ENCODE data around the gene PTGDS. TPM values are rescaled to one million over a fixed set of nuclear protein-coding genes. Genes with fewer than 3 reads are reported as not detected.

Gene PTGDS
- total and polyA plus RNA-seq, 10 of the 15 experiments (the other 5 are each of a cell fraction or from before 2014, with no cell fraction given): not detected

DNA sequence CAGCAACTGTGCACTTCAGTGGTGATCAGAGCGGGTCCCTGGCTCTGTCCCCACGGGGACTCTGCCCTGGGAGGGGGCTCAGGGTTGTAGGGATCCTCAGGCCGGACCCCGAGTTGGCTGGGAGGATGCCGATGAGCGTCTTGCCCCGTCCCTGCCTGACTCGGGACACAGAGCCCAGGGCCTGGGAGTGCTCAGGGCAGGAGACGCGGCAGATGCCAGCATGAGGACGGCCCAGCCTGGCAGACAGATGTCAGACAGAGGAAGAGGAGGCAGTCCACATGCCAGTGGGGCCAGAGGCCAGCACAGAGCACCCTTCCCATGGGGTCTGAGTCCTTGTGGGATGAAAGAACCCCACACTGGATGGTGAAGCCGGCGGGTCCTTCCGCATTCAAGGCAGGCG lies 14.0 kb upstream of the PTGDS start:
- TF ChIP-seq POLR2AphosphoS5 (IDR thresholded peaks at IDR 0.05; ENCODE audit: low read length): no peak
- no peak for TF ChIP-seq LARP7 (IDR thresholded peaks at IDR 0.05)
- in situ Hi-C loops (cut with MboI): no loop called here

DNA sequence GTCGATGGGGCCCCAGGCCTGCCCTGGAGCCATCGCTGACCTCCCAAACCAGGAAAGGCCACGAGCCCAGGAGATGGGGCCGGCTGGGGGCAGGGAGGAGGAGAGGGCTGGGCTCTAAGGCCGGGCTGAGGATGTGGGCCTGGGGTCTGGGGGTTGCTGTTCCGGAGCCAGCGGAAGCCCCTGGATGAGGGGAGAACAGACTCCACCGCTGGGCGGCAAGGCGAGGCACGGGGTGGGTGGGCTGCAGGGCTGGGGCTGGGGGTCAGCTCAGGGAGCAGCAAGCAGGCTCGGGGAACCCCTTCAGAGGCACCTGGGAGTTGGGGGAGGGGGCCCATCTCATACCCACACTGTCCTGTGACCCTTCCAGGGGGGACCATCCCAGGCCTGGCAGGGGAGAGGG lies 13.6 kb upstream of the PTGDS start:
- RAD21 ChIA-PET (ENCODE audit: unreplicated experiment): interaction anchor here (0.6 kb wide), 1 partner anchor 78 kb away, joined by 3 read pairs; no protein-coding TSS in a partner anchor
- Histone ChIP-seq H3K27ac (ENCODE audit: control insufficient read depth, insufficient read depth) (no peak overlapping the region), H3K4me2 (ENCODE audit: control insufficient read depth, insufficient read depth) (no peak overlapping the region), H2AFZ (ENCODE audit: control insufficient read depth, low read depth, low read length) (no peak overlapping the region), H3K9ac (ENCODE audit: control insufficient read depth, insufficient read depth, low read length) (no peak overlapping the region), H3K79me2 (ENCODE audit: control insufficient read depth, insufficient read depth, low read length) (no peaks in the 10 kb centered on the region), H3K9me3 (replicated peaks; ENCODE audit: control insufficient read depth, insufficient read depth, low read length) (no peaks in the 10 kb centered on the region), H3K27me3 (replicated peaks in 1 of 2; ENCODE audit: control insufficient read depth in 2 of 2, insufficient read depth in 2 of 2, low read length in 1 of 2) (no peaks in the 10 kb centered on the region), H3K36me3 (ENCODE audit: control insufficient read depth in 2 of 2, insufficient read depth in 2 of 2, low read length in 1 of 2) (no peaks in the 10 kb centered on the region), H3K4me1 (ENCODE audit: control insufficient read depth, insufficient read depth, low read length) (peaks cover 7% of the 10 kb centered on the region), H3K4me3 (no peak overlapping the region), H4K20me1 (ENCODE audit: control insufficient read depth, insufficient read depth) (no peaks in the 10 kb centered on the region; the same call in 1 of the 2 replicates)
- FAIRE-seq (no peak), DNase-seq (ENCODE audit: low read depth, low spot score) (no peak), ATAC-seq (no peak)
- intact Hi-C loops (cut with micrococcal nuclease; ENCODE audit: unreplicated experiment): no loop called here
- BruUV-seq (replicated peaks): no TSS peak
- CTCF ChIA-PET: no interaction called here
- 63% methylated on average over 6 of the region's 12 CpGs for WGBS (ENCODE audit: insufficient coverage, insufficient replicate concordance, low lambda C conversion rate, missing lambda C conversion rate)
- POLR2A ChIA-PET: no interaction called here
- in situ Hi-C loops (cut with MboI): no loop called here
- SMC1A ChIA-PET (ENCODE audit: uncharacterized antibody, unreplicated experiment): no interaction called here
- TF ChIP-seq ATF2 (IDR thresholded peaks at IDR 0.05; ENCODE audit: low read length): no peak
- no peak for TF ChIP-seq ATF3 (IDR thresholded peaks at IDR 0.05; ENCODE audit: borderline replicate concordance, extremely low read depth, low read depth, low read length)
- TF ChIP-seq, protein P1, sequence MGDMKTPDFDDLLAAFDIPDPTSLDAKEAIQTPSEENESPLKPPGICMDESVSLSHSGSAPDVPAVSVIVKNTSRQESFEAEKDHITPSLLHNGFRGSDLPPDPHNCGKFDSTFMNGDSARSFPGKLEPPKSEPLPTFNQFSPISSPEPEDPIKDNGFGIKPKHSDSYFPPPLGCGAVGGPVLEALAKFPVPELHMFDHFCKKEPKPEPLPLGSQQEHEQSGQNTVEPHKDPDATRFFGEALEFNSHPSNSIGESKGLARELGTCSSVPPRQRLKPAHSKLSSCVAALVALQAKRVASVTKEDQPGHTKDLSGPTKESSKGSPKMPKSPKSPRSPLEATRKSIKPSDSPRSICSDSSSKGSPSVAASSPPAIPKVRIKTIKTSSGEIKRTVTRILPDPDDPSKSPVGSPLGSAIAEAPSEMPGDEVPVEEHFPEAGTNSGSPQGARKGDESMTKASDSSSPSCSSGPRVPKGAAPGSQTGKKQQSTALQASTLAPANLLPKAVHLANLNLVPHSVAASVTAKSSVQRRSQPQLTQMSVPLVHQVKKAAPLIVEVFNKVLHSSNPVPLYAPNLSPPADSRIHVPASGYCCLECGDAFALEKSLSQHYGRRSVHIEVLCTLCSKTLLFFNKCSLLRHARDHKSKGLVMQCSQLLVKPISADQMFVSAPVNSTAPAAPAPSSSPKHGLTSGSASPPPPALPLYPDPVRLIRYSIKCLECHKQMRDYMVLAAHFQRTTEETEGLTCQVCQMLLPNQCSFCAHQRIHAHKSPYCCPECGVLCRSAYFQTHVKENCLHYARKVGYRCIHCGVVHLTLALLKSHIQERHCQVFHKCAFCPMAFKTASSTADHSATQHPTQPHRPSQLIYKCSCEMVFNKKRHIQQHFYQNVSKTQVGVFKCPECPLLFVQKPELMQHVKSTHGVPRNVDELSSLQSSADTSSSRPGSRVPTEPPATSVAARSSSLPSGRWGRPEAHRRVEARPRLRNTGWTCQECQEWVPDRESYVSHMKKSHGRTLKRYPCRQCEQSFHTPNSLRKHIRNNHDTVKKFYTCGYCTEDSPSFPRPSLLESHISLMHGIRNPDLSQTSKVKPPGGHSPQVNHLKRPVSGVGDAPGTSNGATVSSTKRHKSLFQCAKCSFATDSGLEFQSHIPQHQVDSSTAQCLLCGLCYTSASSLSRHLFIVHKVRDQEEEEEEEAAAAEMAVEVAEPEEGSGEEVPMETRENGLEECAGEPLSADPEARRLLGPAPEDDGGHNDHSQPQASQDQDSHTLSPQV (IDR thresholded peaks at IDR 0.05): no peak
- TF ChIP-seq, protein P2, sequence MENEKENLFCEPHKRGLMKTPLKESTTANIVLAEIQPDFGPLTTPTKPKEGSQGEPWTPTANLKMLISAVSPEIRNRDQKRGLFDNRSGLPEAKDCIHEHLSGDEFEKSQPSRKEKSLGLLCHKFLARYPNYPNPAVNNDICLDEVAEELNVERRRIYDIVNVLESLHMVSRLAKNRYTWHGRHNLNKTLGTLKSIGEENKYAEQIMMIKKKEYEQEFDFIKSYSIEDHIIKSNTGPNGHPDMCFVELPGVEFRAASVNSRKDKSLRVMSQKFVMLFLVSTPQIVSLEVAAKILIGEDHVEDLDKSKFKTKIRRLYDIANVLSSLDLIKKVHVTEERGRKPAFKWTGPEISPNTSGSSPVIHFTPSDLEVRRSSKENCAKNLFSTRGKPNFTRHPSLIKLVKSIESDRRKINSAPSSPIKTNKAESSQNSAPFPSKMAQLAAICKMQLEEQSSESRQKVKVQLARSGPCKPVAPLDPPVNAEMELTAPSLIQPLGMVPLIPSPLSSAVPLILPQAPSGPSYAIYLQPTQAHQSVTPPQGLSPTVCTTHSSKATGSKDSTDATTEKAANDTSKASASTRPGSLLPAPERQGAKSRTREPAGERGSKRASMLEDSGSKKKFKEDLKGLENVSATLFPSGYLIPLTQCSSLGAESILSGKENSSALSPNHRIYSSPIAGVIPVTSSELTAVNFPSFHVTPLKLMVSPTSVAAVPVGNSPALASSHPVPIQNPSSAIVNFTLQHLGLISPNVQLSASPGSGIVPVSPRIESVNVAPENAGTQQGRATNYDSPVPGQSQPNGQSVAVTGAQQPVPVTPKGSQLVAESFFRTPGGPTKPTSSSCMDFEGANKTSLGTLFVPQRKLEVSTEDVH (IDR thresholded peaks at IDR 0.05; ENCODE audit: low read depth, partially characterized antibody): no peak
- TF ChIP-seq SREBF1 (IDR thresholded peaks at IDR 0.05; ENCODE audit: low read length): no peak
- TF ChIP-seq CREB1 (IDR thresholded peaks at IDR 0.05; ENCODE audit: low read depth): no peak

More for the DNA sequence above, 14.0 kb upstream of the PTGDS start:
- Histone ChIP-seq H3K4me2 (ENCODE audit: control insufficient read depth, insufficient read depth) (no peak overlapping the region), H3K4me1 (ENCODE audit: control insufficient read depth, insufficient read depth, low read length) (peaks cover 7% of the 10 kb centered on the region), H3K9ac (ENCODE audit: control insufficient read depth, insufficient read depth, low read length) (no peak overlapping the region), H3K36me3 (ENCODE audit: control insufficient read depth in 2 of 2, insufficient read depth in 2 of 2, low read length in 1 of 2) (no peaks in the 10 kb centered on the region), H4K20me1 (ENCODE audit: control insufficient read depth, insufficient read depth) (no peaks in the 10 kb centered on the region; the same call in 1 of the 2 replicates), H3K27me3 (replicated peaks in 1 of 2; ENCODE audit: control insufficient read depth in 2 of 2, insufficient read depth in 2 of 2, low read length in 1 of 2) (no peaks in the 10 kb centered on the region), H3K27ac (ENCODE audit: control insufficient read depth, insufficient read depth) (no peak overlapping the region), H3K9me3 (replicated peaks; ENCODE audit: control insufficient read depth, insufficient read depth, low read length) (no peaks in the 10 kb centered on the region), H2AFZ (ENCODE audit: control insufficient read depth, low read depth, low read length) (no peak overlapping the region), H3K79me2 (ENCODE audit: control insufficient read depth, insufficient read depth, low read length) (no peaks in the 10 kb centered on the region), H3K4me3 (no peak overlapping the region)
- ATAC-seq (no peak), DNase-seq (ENCODE audit: low read depth, low spot score) (no peak), FAIRE-seq (no peak)
- WGBS (ENCODE audit: insufficient coverage, insufficient replicate concordance, low lambda C conversion rate, missing lambda C conversion rate): 35% methylated on average over 12 of the region's 15 CpGs
- ChIA-PET SMC1A (ENCODE audit: uncharacterized antibody, unreplicated experiment) (no interaction called here), RAD21 (ENCODE audit: unreplicated experiment) (interaction anchor here (0.6 kb wide), 1 partner anchor 227 kb away, joined by 3 read pairs; no protein-coding TSS in a partner anchor), POLR2A (no interaction called here), CTCF (interaction anchor here (1.4 kb wide), 1 partner anchor 19 kb away, joined by 3 read pairs; the partner anchor contains the start of genes C8G and FBXW5)
- no TSS peak for BruUV-seq (replicated peaks)
- intact Hi-C loops (cut with micrococcal nuclease; ENCODE audit: unreplicated experiment): no loop called here
